Esophagus muscularis mucosa (tissue), 3 donors: ENCODE results near the gene SLC30A7.

ENCODE experiments used
- CTCF ChIP-seq, 3 experiments: fragments of 200-600 bp in 2 of 3; fragments of 450-650 bp in 1 of 3; sonication (generic) in 2 of 3; IDR thresholded peaks; one replicate each; pipeline ENCODE4 v1.5.1; 2017 to 2019; ENCODE audit warnings: antibody characterized with exemption in 3 of 3, mild to moderate bottlenecking in 2 of 3, moderate library complexity in 1 of 3
- POLR2A ChIP-seq: fragments of 450-650 bp; IDR thresholded peaks from one replicate; pipeline ENCODE4 v1.6.1; 2017; ENCODE audit warnings: antibody characterized with exemption, moderate library complexity, mild to moderate bottlenecking, low read depth
- POLR2AphosphoS5 ChIP-seq, 2 donors: sonication (generic); formaldehyde crosslinking; IDR thresholded peaks; one replicate each; pipeline ENCODE4 v1.6.1; 2017; ENCODE audit warnings: antibody characterized with exemption in 2 of 2

DNA sequence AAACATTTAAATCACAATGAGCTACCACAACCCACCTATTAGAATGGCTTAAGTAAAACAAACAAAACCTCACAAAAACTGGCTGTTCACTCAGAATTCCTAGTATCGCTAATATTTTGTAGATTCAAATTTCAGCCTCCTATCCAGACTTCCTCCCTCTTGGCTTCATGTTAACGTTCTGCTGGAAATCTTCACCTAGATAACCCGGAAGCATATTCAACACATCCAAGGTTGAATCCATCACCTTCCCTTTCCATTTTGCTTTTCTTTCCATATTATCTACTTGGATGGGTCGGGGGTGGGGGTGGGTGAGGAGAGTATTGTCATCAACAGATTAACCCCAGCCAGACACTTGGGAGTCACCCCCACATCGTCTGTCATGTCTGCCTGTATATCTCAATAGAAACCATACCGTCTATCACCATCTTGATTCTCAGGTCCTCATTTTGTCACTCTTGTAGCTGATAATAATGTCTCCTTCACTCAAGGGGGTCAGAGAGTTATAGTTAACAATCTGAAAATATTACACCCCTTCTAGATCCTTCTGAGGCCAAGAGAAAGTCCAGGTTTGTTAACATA is 131.4 kb downstream of the SLC30A7 start:
- TF ChIP-seq CTCF (IDR thresholded peaks at IDR 0.05): no peak
- TF ChIP-seq POLR2A: no peak
- no peak for TF ChIP-seq POLR2AphosphoS5 (IDR thresholded peaks at IDR 0.05)
